Kidney epithelial cell (primary cell): ENCODE results near the gene BMP5. TPM values are rescaled to one million over a fixed set of nuclear protein-coding genes. Genes with fewer than 3 reads are reported as not detected.

Source experiments
- DNase-seq: peaks from one replicate; pipeline ENCODE4 v3.0.0-alpha.2; 2010; ENCODE audit warnings: low read depth
- H3K27me3 ChIP-seq: 2 replicates; pipeline ENCODE4 v1.6.0; 2011; ENCODE audit warnings: low read length; ENCODE audit not compliant: control insufficient read depth, insufficient read depth
- H3K36me3 ChIP-seq: 2 replicates; pipeline ENCODE4 v1.5.1; 2011; ENCODE audit warnings: low read length; ENCODE audit not compliant: control insufficient read depth, insufficient read depth
- H3K4me3 ChIP-seq: 2 replicates; pipeline ENCODE4 v1.5.1; 2011; ENCODE audit warnings: low read depth, mild to moderate bottlenecking, control low read depth, low read length
- total RNA-seq: library from RNA; depleted of rRNA; stranded (reverse); fragments of >200 nt; gene quantifications from 2 replicates; pipeline ENCODE4 v1.2.3, GENCODE V29; 2015
- TF ChIP-seq, protein P1 (sequence below): IDR thresholded peaks from 2 replicates; pipeline ENCODE4 v1.5.1; 2011; ENCODE audit warnings: mild to moderate bottlenecking, moderate library complexity, low read length, control low read depth, inconsistent platforms; ENCODE audit not compliant: insufficient read depth, poor library complexity, severe bottlenecking

The BMP5 gene
- total RNA-seq, 1 donor from 2014 or later, result not detected

DNA sequence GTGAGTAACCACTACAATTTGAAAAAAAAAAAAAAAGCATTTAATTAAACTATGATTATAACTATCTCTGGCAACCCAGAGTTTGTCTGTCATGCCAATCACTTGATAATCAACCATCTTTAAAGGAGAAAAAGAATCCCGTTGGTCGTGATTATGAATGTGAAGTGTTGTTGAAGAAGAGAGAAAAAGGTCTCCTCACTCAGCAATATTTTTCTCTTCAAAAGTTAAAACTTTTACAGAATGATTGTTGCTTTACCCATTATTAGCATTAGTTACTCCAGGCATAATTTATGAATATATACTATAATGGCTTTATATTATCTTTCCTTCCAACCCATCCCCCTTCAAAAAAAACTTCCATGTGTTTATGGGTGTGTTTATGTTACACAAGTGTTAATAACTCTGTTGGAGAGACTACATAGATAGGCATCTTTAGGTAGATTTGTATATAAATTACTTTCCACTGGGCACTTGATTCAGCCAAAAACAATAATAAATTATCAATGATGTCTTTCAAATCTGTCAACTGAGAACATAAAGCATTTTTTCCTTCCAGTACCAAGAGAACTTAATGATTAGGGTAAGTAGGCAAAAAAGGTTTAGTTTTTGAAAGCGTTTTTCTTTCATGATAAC lies 5.1 kb downstream of the BMP5 start:
- TF ChIP-seq, protein P1, sequence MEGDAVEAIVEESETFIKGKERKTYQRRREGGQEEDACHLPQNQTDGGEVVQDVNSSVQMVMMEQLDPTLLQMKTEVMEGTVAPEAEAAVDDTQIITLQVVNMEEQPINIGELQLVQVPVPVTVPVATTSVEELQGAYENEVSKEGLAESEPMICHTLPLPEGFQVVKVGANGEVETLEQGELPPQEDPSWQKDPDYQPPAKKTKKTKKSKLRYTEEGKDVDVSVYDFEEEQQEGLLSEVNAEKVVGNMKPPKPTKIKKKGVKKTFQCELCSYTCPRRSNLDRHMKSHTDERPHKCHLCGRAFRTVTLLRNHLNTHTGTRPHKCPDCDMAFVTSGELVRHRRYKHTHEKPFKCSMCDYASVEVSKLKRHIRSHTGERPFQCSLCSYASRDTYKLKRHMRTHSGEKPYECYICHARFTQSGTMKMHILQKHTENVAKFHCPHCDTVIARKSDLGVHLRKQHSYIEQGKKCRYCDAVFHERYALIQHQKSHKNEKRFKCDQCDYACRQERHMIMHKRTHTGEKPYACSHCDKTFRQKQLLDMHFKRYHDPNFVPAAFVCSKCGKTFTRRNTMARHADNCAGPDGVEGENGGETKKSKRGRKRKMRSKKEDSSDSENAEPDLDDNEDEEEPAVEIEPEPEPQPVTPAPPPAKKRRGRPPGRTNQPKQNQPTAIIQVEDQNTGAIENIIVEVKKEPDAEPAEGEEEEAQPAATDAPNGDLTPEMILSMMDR, result no peak
- Histone ChIP-seq H3K4me3 (no peak overlapping the region), H3K27me3 (no peaks in the 10 kb centered on the region), H3K36me3 (no peaks in the 10 kb centered on the region)
- DNase-seq, result no peak

DNA sequence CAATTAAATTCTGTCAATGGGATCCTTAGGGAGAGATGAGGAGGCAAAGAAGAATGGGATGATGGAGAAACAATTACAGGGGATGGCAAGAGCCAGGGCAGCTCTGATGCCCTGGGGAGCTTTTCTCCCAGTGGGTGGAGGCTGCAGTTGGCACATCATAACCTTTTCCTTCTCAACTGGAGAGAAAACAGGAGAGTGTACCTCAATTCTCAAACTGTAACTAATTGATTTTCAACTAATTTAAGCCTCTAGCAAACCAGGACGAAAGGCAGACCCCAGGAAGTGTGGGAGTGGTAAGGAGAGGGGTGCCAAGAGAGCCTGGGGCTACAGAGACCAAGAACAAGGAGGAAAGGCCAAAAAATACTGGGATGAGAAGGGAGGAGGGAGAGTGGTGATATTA lies 5.7 kb downstream of the BMP5 start:
- no peak for DNase-seq
- H3K4me3 ChIP-seq, result no peak overlapping the region
- H3K27me3 ChIP-seq, result no peaks in the 10 kb centered on the region
- no peaks in the 10 kb centered on the region for H3K36me3 ChIP-seq
- TF ChIP-seq, protein P1, result no peak

DNA sequence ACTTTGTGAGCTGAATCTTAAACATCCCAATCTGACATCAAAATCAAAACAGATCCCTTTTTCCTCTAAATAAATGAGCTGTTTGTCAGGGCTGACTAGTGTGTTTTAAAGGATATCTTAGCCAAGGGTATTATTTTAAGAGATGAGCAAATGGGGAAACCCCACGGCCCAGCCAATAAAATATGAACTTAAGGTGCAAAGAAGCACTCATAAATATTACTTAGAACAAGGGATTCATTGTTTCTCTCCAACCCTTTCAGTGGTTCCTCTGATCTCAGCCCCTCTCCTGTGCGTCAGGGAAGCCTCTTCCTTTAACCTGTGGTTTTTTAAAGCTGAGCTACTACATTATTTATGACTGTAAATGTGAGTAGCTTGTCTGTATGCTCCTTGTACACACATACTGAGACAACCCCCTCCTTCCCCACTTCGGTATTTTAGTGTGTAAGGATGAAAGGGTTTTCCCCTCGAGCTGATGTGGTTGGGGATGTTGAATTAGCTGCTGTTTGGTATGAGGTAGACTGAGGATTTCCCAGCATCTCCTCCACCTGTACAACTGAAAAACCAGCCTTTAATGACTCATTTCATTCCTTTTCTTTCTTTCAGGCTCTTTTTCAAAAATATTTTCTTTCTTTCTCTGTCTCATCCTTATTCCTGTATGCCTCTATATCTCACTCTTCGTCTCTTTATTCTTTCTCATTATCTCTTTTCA lies 6.5 kb downstream of the BMP5 start:
- no peaks in the 10 kb centered on the region for H3K27me3 ChIP-seq
- TF ChIP-seq, protein P1, result no peak
- H3K4me3 ChIP-seq, result no peak overlapping the region
- no peaks in the 10 kb centered on the region for H3K36me3 ChIP-seq
- DNase-seq, result peak; percentile 91

DNA sequence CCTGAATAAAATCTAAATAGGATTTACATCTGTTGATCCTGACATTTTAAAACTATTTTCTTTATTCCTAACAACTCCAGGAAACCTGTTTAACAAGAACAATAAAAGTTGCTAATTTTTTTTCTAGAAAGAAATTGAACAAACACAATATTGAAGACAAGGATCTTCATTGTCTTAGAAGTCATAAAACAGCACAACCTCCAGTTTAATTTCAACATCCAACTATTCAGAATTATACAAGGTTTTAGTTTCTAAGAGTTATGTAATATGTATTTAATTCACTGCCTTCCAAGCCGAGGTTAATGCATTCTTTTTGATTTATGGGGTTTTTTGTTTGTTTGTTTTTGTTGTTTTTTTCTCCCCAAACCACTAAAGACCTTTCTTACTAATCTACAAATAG lies 7.2 kb downstream of the BMP5 start:
- H3K36me3 ChIP-seq, result no peaks in the 10 kb centered on the region
- DNase-seq, result no peak
- H3K4me3 ChIP-seq, result no peak overlapping the region
- H3K27me3 ChIP-seq, result no peaks in the 10 kb centered on the region
- TF ChIP-seq, protein P1, result no peak

DNA sequence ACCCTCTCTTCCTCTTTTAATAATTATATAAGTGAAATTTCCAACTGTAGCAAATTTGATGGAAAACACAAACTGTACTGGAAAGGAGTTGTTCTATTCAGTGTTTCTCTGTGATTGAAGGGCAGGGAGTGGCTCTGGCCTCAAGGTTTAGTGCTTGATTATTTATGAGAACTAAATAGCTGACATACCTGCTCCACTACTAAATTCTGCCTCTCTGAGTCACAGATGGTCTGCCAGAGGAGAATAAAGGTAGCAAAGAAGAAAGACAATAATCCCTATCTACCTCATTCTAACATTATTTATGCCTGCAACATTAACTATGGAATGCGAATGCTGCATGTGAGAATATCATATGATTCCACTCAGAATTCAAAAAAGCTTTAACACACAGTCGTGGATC lies 9.3 kb downstream of the BMP5 start:
- Histone ChIP-seq H3K4me3 (no peak overlapping the region), H3K27me3 (no peaks in the 10 kb centered on the region), H3K36me3 (no peaks in the 10 kb centered on the region)
- peak; percentile 31 for DNase-seq
- TF ChIP-seq, protein P1, result no peak
